GM12864 (cell line): Measurements from ENCODE around the gene PRKD3.

Experiments
- DNase-seq: peaks from one replicate; pipeline ENCODE4 v3.0.0-alpha.2; 2011; ENCODE audit warnings: low read depth
- H3K4me3 ChIP-seq: 2 replicates; pipeline ENCODE4 v1.5.1; 2011; ENCODE audit warnings: mild to moderate bottlenecking, low read depth, low read length, control low read depth
- TF ChIP-seq, protein P1 (sequence below): IDR thresholded peaks from 2 replicates; pipeline ENCODE4 v1.5.1; 2011; ENCODE audit warnings: low read depth, mild to moderate bottlenecking, moderate library complexity, low read length, control low read depth, inconsistent platforms; ENCODE audit errors: missing control alignments

PRKD3 gene

DNA sequence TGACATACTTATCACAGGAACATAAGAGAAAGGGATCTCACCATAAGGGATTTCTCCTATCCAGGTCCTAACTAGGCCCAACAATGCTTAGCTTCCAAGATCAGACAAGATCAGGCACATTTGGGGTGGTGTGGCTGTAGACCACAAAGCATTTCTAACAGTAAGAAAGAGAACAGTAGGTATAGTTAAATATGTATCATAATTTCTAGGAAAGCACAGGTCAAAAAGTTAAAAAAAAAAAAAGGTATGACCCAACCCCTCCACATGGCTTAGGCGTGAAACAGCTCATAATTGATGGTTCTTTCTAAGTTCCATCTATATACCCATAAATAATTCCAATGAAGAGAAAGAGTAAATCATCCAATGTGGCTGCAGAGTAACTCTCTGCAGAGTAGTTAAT lies 6.9 kb downstream of the PRKD3 start:
- no peak overlapping the region; the same call in 1 of the 2 replicates for H3K4me3 ChIP-seq
- TF ChIP-seq, protein P1, sequence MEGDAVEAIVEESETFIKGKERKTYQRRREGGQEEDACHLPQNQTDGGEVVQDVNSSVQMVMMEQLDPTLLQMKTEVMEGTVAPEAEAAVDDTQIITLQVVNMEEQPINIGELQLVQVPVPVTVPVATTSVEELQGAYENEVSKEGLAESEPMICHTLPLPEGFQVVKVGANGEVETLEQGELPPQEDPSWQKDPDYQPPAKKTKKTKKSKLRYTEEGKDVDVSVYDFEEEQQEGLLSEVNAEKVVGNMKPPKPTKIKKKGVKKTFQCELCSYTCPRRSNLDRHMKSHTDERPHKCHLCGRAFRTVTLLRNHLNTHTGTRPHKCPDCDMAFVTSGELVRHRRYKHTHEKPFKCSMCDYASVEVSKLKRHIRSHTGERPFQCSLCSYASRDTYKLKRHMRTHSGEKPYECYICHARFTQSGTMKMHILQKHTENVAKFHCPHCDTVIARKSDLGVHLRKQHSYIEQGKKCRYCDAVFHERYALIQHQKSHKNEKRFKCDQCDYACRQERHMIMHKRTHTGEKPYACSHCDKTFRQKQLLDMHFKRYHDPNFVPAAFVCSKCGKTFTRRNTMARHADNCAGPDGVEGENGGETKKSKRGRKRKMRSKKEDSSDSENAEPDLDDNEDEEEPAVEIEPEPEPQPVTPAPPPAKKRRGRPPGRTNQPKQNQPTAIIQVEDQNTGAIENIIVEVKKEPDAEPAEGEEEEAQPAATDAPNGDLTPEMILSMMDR, result no peak

DNA sequence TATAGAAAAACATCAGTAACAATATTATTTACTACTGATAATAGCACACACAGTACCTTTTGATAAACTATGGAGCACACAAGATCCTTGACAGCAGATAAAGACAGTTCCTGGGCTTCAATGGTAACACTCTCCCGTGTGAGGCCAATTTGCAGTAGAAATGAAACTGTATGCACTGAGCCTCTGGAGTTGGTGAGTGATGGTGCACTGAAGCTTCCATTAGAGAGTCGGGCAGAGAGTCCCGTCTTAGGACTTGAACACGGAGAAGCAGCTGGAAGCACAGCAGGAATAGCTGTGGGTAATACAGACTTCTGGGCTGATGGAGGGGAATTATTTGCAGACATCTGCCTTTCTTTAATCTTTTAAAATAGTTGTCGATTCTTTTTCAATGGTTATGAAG lies 8.5 kb downstream of the PRKD3 start:
- TF ChIP-seq, protein P1, result no peak
- DNase-seq, result no peak
- H3K4me3 ChIP-seq, result no peak overlapping the region

More for the DNA sequence above, 6.9 kb downstream of the PRKD3 start:
- DNase-seq, result no peak

DNA sequence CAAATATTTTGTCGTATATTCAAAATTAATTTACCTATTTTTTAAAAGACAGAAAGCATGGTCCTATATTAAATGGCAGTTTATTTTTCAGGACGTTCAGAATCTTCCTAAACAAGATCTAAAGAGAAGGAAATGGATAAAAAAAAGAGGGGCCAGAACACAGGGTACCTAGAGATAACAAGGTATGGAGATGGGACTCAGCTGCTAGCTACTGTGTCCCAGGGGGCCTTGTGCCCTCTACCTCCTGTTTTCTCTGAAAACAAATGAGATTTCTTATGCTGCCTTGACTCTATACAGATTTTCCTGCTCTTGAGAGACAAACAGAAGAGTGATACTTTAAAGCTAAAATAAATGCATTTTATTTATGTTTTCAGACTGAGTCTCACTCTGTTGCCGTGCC lies 9.3 kb downstream of the PRKD3 start:
- H3K4me3 ChIP-seq, result no peak overlapping the region
- DNase-seq, result no peak
- TF ChIP-seq, protein P1, result no peak

DNA sequence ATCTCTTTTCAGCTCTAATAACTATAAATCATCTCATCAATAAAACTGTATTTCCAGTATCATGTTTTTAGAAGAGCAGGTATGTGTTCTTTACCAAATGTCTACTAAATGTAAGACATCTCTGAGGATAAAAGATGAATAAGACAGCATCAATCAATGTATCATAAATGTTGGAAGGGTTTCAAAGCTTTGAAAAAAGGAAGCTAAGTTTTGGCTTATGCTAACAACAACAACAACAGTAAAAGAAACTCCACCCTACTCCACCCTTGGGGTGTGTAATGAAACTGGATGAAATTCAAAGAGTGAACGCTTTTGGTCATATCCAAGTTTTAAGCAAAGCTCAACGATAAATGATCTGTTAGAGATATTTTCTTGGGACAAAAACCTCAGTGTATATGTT lies 17.1 kb downstream of the PRKD3 start:
- H3K4me3 ChIP-seq, result no peak overlapping the region
- DNase-seq, result no peak
- TF ChIP-seq, protein P1, result no peak

DNA sequence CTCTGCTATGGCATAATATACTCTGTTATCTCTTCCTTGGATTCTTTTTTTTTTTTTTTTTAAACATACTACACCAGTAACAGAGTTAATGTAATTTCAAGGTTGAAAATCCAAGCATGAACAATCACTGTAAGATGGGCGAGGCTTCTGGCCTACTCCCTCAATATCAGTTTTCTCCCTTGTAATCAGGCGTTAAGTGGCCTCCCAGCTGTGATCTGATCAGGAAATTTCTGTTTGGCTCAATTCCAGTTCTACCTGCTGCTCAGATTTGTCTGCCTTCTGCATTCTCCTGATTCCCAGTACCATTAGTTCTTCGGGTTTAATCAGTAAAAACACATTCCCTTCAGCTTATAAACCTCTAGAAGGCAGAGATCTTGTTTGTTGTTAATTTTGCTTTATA lies 18.6 kb downstream of the PRKD3 start:
- DNase-seq, result no peak
- TF ChIP-seq, protein P1, result no peak
- no peak overlapping the region for H3K4me3 ChIP-seq

DNA sequence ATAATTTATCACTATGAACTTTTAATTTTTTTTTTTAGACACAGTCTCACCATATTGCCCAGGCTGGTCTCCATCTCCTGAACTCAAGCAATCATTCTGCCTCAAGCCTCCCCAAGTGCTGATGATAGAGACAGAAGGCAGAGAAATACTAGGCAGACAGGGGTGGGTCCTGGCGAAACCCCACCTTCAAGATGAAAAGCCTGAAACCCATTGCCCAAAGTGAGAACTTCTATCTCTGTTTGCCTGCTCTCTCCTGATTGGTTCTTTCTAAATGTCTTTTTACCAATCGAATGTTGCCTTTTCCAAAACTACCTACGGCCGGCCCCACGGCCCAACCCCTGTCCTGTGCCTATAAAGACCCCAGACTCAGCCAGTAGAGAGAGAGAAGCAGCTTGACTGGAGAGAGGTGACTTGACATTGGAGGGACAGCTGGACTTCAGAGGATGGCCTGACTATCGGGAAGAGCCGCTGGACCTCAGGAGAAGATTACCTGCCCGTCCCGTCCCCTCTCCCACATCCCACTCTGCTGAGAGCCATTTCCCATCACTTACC lies 21.9 kb downstream of the PRKD3 start:
- TF ChIP-seq, protein P1, result no peak
- no peak overlapping the region for H3K4me3 ChIP-seq
- no peak for DNase-seq

DNA sequence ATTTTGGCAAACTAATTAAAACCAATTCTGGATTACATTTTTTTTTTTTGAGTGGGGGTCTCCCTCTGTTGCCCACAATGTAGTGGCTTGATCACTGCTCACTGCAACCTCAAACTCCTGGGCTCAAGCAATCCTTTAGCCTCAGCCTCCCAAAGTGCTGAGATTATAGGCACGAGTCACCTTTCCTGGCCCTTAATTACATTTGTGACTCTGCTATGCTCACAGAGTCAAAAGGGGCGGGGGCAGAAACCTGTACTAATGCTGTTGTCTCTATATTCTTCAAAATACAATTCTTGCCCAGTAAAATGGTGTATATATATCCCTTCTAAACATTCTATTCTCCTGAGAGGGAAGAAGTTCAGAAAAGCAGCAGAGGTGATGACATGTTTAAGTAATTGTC lies 23.2 kb downstream of the PRKD3 start:
- H3K4me3 ChIP-seq, result no peak overlapping the region
- TF ChIP-seq, protein P1, result no peak
- DNase-seq, result no peak
